Neutrophil (primary cell): ENCODE data around the gene IL12B.

Experiments
- H3K27ac ChIP-seq: fragments of 200-600 bp; sonication (generic); 2 replicates; pipeline ENCODE4 v1.5.1; 2016; ENCODE audit warnings: mild to moderate bottlenecking, moderate library complexity
- H3K27me3 ChIP-seq: fragments of 200-600 bp; sonication (generic); 2 replicates; pipeline ENCODE4 v1.6.0; 2016; ENCODE audit warnings: mild to moderate bottlenecking
- H3K36me3 ChIP-seq: fragments of 200-600 bp; sonication (generic); 2 replicates; pipeline ENCODE4 v1.5.1; 2017
- H3K4me1 ChIP-seq, 2 experiments: fragments of 200-600 bp in 1 of 2; sonication (generic) in 1 of 2; 1 replicate in 1 of 2; 2 replicates in 1 of 2; pipeline versions ENCODE4 v1.5.1 to v1.6.1; 2013 to 2016; ENCODE audit warnings: low read depth in 1 of 2, low read length in 1 of 2, mild to moderate bottlenecking in 1 of 2, moderate library complexity in 1 of 2; ENCODE audit not compliant: control insufficient read depth in 1 of 2, insufficient read depth in 1 of 2
- H3K4me3 ChIP-seq, 2 experiments: fragments of 200-600 bp in 1 of 2; sonication (generic) in 1 of 2; 1 replicate in 1 of 2; 2 replicates in 1 of 2; pipeline ENCODE4 v1.5.1; 2013 to 2016; ENCODE audit warnings: low read depth in 1 of 2, low read length in 1 of 2, mild to moderate bottlenecking in 1 of 2, moderate library complexity in 1 of 2
- H3K9me3 ChIP-seq: fragments of 200-600 bp; sonication (generic); 2 replicates; pipeline ENCODE4 v1.5.1; 2016
- CTCF ChIP-seq: fragments of 200-600 bp; sonication (generic); IDR thresholded peaks from 2 replicates; pipeline ENCODE4 v1.5.1; 2016; ENCODE audit warnings: antibody characterized with exemption

Gene IL12B

GRCh38 chr5:159337016-159337955, 7.0 kb upstream of the IL12B start:
- Histone ChIP-seq H3K9me3 (no peaks in the 10 kb centered on the region), H3K36me3 (no peaks in the 10 kb centered on the region), H3K27me3 (peaks cover 11% of the 10 kb centered on the region), H3K27ac (peak overlapping the region; percentile 65), H3K4me3 (no peak overlapping the region), H3K4me1 (peaks cover 34 to 37% of the 10 kb centered on the region in 2 experiments)
- no peak for TF ChIP-seq CTCF

GRCh38 chr5:159336586-159336985, 6.3 kb upstream of the IL12B start:
- no peaks in the 10 kb centered on the region for H3K36me3 ChIP-seq
- TF ChIP-seq CTCF, result no peak
- peaks cover 18% of the 10 kb centered on the region for H3K27me3 ChIP-seq
- H3K4me1 ChIP-seq, result peaks cover 28 to 33% of the 10 kb centered on the region in 2 experiments
- no peak overlapping the region for H3K4me3 ChIP-seq
- H3K9me3 ChIP-seq, result no peaks in the 10 kb centered on the region
- H3K27ac ChIP-seq, result no peak overlapping the region

DNA sequence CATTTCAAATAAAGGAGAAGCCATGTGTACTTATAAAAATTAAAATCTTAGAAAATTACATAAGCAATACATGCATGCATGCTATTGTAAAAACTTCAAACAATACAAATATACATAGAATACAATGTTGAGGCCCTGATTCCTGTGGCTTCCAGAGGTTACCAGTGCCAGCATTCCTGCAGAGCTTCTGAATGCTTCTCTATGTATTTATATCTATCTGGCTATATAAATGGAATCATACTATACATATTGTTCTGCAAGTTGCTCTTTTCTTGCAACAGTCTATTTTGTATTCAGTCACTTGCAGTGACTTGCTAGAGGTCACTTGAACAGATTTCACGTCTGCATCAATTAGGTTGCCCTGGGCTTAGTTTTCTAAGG, 3.2 kb upstream of the IL12B start:
- no peak for TF ChIP-seq CTCF
- peaks cover 36% of the 10 kb centered on the region for H3K27me3 ChIP-seq

GRCh38 chr5:159332800-159333544, 2.7 kb upstream of the IL12B start:
- Histone ChIP-seq H3K27ac (no peak overlapping the region), H3K36me3 (no peaks in the 10 kb centered on the region), H3K4me1 (peaks cover 18 to 29% of the 10 kb centered on the region in 2 experiments), H3K27me3 (peaks cover 36% of the 10 kb centered on the region), H3K4me3 (no peak overlapping the region), H3K9me3 (no peaks in the 10 kb centered on the region)
- no peak for TF ChIP-seq CTCF

More for the DNA sequence above, 3.2 kb upstream of the IL12B start:
- H3K4me1 ChIP-seq, result peaks cover 24 to 34% of the 10 kb centered on the region in 2 experiments
- no peaks in the 10 kb centered on the region for H3K36me3 ChIP-seq
- no peaks in the 10 kb centered on the region for H3K9me3 ChIP-seq
- no peak overlapping the region for H3K4me3 ChIP-seq
- H3K27ac ChIP-seq, result no peak overlapping the region

DNA sequence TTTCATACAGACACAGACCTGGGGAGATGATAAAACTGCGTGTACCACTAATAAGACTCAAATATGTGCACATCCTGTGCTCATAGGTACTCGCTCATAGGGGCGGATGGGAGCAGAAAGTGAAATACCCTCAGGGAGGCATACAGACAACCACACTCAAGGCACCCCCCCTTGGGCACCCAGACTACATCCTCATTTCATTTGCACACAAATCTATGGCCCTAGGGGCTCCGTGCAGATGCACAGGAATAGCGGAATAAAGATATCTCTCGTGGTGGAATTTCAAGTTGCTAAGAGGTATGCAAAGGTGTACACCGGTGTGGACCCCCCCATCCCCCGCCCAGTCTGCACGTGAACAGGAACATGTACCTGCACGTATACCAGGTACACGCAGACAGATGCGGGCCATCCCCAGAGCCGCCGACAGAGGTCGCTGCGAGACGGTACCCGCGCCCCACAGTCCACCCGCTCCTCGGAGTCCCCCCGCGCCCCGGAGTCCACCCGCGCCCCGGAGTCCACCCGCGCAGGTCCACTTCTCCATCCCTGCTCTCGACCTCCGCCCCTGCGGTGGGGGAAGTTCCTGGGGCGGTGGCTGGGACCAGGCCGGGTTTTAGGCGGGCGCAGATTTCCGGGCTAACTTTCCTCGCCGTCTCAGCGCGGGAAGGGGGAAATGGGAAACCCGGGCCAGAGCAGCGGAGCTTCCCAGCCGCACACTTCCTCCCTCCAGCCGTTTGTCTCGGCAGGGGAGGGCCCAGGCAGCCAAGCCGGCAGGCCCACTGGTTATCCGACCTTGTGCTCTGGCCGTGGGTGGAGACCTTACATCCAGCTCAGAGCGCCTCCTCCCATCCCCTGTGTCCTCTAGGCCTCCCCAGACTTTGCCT, 1.0 kb upstream of the IL12B start:
- H3K9me3 ChIP-seq, result no peaks in the 10 kb centered on the region
- no peak overlapping the region for H3K27ac ChIP-seq
- peak; percentile 66 for TF ChIP-seq CTCF
- peaks cover 36% of the 10 kb centered on the region for H3K27me3 ChIP-seq
- no peaks in the 10 kb centered on the region for H3K36me3 ChIP-seq
- H3K4me1 ChIP-seq, result peaks cover 7 to 14% of the 10 kb centered on the region in 2 experiments
- H3K4me3 ChIP-seq, result no peak overlapping the region
